Caki2 (cell line): ENCODE measurements around the gene LRBA. TPM values are rescaled to one million over a fixed set of nuclear protein-coding genes. Genes with fewer than 3 reads are reported as not detected.
"Not testable (repeated sequence)": the region's sequence is repeated elsewhere in the genome, so short reads cannot be mapped to it uniquely, and the experiment has no call there.

Source experiments
- DNase-seq: peaks from one replicate; pipeline ENCODE4 v3.0.0-alpha.2; 2015; ENCODE audit warnings: low read depth
- in situ Hi-C: cut with HindIII; loops from 2 replicates; pipeline ENCODE4 v1.10.0; 2016; ENCODE audit warnings: low sequenced_read_pairs, low pct_unique_long_range_greater_than_20kb, mixed read lengths
- total RNA-seq: library from RNA; depleted of rRNA; stranded (reverse); fragments of >200 nt; shearing (Covaris generic); gene quantifications from 2 replicates; pipeline ENCODE4 v1.2.3, GENCODE V29; 2014; ENCODE audit warnings: low replicate concordance

Gene LRBA
- total RNA-seq, 1 experiment from 2014 or later = 23.3 TPM

- in situ Hi-C loops, DNase-seq: not testable (repeated sequence)
Observed at GRCh38 chr4:151029006-151029405, 13.9 kb upstream of the LRBA start.

GRCh38 chr4:151025759-151026158 is 10.7 kb upstream of the LRBA start:
- DNase-seq = no peak
- in situ Hi-C loops = no loop called here

- in situ Hi-C loops = no loop called here
- DNase-seq = no peak
Observed at GRCh38 chr4:151022586-151022985, 7.5 kb upstream of the LRBA start.

- no peak for DNase-seq
- in situ Hi-C loops = no loop called here
Observed at GRCh38 chr4:151021637-151022334, 6.7 kb upstream of the LRBA start.

GRCh38 chr4:151015459-151016347 is 619 bp upstream of the LRBA start:
- in situ Hi-C loops = no loop called here

GRCh38 chr4:151013944-151014343 is 1.1 kb downstream of the LRBA start:
- DNase-seq = no peak
- in situ Hi-C loops = no loop called here

More at GRCh38 chr4:151015459-151016347, 619 bp upstream of the LRBA start:
- DNase-seq = peak; percentile 81

- in situ Hi-C loops = no loop called here
- DNase-seq = no peak
Observed at GRCh38 chr4:151013491-151013890, 1.6 kb downstream of the LRBA start.

GRCh38 chr4:151012820-151013219 is 2.3 kb downstream of the LRBA start:
- DNase-seq = peak; percentile 37
- in situ Hi-C loops = no loop called here

- DNase-seq = no peak
- in situ Hi-C loops = no loop called here
Observed at GRCh38 chr4:151012376-151012775, 2.7 kb downstream of the LRBA start.

GRCh38 chr4:151004222-151004621 is 10.9 kb downstream of the LRBA start:
- in situ Hi-C loops = no loop called here
- no peak for DNase-seq

GRCh38 chr4:151000747-151001429 is 14.2 kb downstream of the LRBA start:
- in situ Hi-C loops = no loop called here
- no peak for DNase-seq

GRCh38 chr4:150999086-150999485 is 16.0 kb downstream of the LRBA start:
- DNase-seq = no peak
- in situ Hi-C loops = no loop called here

GRCh38 chr4:150997141-150997540 is 17.9 kb downstream of the LRBA start:
- in situ Hi-C loops = no loop called here
- no peak for DNase-seq

- DNase-seq = no peak
- in situ Hi-C loops = no loop called here
Observed at GRCh38 chr4:150994721-150995120, 20.4 kb downstream of the LRBA start.

- in situ Hi-C loops, DNase-seq: not testable (repeated sequence)
Observed at GRCh38 chr4:150993577-150993976, 21.5 kb downstream of the LRBA start.

GRCh38 chr4:150990993-150991392 is 24.1 kb downstream of the LRBA start:
- in situ Hi-C loops = no loop called here
- DNase-seq = no peak

GRCh38 chr4:150990250-150990649 is 24.8 kb downstream of the LRBA start:
- DNase-seq = no peak
- in situ Hi-C loops = no loop called here

GRCh38 chr4:150988238-150988637 is 26.8 kb downstream of the LRBA start:
- in situ Hi-C loops = no loop called here
- no peak for DNase-seq

- in situ Hi-C loops = no loop called here
- no peak for DNase-seq
Observed at GRCh38 chr4:150987204-150987603, 27.9 kb downstream of the LRBA start.
